Smooth muscle cell of the brain vasculature (primary cell): Measurements from ENCODE around the gene SEZ6.
A peak's percentile ranks its signal among the peaks of the same experiment; 100 is the strongest.

ENCODE experiments used
- DNase-seq: peaks from one replicate; pipeline ENCODE4 v3.0.0-alpha.2; 2012; ENCODE audit warnings: low read depth, low spot score

SEZ6 gene, protein sequence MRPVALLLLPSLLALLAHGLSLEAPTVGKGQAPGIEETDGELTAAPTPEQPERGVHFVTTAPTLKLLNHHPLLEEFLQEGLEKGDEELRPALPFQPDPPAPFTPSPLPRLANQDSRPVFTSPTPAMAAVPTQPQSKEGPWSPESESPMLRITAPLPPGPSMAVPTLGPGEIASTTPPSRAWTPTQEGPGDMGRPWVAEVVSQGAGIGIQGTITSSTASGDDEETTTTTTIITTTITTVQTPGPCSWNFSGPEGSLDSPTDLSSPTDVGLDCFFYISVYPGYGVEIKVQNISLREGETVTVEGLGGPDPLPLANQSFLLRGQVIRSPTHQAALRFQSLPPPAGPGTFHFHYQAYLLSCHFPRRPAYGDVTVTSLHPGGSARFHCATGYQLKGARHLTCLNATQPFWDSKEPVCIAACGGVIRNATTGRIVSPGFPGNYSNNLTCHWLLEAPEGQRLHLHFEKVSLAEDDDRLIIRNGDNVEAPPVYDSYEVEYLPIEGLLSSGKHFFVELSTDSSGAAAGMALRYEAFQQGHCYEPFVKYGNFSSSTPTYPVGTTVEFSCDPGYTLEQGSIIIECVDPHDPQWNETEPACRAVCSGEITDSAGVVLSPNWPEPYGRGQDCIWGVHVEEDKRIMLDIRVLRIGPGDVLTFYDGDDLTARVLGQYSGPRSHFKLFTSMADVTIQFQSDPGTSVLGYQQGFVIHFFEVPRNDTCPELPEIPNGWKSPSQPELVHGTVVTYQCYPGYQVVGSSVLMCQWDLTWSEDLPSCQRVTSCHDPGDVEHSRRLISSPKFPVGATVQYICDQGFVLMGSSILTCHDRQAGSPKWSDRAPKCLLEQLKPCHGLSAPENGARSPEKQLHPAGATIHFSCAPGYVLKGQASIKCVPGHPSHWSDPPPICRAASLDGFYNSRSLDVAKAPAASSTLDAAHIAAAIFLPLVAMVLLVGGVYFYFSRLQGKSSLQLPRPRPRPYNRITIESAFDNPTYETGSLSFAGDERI

DNA sequence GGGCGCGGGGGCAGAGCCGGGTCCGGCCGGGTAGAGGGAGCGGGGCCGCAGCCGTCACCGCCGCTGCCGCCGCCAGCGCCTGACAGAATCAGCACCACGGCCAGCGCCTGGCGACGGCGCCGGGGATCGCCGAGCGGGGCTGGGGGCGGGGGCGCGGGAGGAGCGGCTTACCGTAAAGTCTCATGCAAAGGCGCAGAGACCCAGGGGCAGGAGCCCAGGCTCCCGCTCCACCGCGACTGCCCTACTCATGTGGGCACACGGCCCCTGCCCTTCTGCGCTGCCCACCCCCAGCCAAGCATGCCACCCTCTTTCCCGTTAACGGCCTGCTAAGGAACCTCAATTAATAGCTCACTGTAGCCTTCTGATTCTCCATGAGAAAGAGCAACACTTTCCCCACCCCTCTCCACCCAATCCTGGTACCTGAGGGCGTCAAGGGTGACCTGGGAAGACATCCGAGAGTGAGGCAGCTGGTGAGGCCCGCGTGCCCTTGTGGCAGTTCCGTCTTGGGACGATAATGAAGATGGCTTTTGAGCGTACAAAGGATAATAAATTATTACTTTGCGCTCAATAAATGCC lies at the start of gene SEZ6:
SEZ6 (minus strand) TSS at position 98 of the 576 bp plus-strand sequence. CDS start 164 bp downstream, outside the sequence.
- DNase-seq = peak; percentile 17

DNA sequence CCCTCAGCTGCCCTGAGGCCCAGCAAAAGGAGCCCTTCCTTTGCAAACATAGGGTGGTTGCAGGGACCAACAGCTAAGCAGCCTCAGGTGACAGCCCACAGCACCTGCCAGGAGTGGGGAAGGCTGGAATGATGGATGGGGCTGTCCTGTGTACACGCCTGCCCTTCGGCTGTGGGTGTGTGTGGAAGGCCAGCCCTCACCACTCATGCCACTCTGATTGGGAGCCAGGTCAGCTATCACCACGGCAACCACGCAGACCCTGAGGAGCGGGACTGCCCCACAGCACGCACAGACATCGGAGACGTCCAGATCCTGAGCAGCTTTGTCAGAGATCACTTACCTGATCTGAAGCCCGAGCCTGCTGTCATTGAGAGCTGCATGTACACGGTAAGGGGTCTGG lies 49.0 kb upstream of the SEZ6 start:
- DNase-seq = no peak

DNA sequence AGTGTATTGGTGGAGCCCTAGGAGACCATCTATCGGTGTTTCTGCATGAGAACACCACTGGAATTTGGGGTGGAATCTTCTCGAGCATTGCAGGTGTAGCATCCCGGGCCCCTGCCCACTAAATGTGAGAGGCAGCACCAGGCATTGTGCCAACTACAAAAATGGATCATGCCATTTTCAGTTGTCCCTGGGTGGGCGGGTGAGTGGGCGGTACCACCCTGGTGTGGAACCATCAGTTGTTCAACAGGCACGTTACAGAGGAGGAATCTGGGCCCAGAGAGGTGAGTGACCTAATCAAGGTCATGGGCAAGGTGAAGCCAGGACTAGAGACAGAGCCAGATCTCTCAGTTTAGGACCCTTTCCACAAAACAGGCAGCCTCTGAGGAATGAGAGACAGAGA lies 45.9 kb upstream of the SEZ6 start:
- no peak for DNase-seq

DNA sequence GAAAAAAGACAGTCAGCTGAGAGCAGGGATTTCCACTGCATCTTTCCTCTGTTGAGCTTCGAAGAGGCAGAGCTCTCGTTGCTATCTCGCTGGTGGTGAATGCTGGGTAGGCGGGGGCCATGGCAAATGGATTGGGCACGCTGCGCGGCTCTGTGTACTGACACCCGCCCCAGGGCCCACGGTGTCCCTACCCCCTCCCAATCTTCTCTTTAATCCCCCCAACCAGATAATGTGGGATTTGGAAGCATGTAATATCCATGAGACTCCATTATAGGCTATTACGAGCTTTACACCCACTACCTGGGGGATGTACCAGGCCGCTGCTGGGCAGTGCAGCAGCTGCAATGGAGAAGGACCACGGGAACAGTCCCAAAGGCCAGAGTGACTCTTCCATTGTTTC lies 45.4 kb upstream of the SEZ6 start:
- DNase-seq = no peak

DNA sequence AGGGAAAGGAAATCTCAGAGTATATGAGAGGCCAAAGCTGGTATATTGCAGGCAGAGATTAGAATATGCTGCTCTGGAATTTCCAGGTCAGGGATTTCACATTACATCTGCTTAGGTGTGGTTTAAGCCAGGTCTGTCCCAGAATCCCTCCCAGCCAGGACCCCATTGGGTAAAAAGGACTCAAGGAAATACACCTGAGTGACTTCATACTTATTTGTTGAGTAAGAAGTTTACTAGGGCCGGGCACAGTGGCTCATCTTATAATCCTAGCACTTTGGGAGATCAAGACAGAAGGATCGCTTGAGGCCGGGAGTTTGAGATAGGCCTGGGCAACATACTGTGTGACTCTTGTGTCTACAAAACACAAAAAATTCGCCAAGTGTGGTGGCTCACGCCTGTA lies 44.3 kb upstream of the SEZ6 start:
- DNase-seq = no peak

DNA sequence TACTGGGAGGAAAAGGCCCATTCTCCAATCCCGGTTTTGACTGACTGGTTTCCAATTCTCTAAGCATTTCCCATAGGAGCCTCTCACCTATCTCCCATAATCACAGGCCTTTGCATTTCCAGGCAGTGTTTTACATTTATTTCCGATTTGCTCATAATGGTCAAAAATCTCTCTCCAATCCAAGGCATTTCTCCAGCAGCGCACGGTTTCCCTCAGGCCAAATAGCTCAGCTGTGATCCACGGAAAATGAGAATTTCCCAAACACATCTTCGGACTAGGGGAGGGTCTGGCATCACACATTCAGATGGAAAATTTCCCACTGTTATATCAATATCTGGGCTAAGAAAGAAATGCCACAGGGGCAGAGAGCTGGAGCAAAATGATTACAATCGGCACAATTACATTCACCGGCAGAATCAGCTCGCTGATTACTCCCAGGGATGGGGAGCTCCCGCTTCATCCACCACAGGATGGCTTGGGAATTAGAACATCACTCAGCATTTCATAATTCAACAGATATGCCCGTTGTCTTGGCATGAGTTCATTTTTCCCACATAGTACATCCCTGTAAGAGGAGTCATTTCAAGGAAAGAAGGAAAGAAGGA lies 43.8 kb upstream of the SEZ6 start:
- no peak for DNase-seq

DNA sequence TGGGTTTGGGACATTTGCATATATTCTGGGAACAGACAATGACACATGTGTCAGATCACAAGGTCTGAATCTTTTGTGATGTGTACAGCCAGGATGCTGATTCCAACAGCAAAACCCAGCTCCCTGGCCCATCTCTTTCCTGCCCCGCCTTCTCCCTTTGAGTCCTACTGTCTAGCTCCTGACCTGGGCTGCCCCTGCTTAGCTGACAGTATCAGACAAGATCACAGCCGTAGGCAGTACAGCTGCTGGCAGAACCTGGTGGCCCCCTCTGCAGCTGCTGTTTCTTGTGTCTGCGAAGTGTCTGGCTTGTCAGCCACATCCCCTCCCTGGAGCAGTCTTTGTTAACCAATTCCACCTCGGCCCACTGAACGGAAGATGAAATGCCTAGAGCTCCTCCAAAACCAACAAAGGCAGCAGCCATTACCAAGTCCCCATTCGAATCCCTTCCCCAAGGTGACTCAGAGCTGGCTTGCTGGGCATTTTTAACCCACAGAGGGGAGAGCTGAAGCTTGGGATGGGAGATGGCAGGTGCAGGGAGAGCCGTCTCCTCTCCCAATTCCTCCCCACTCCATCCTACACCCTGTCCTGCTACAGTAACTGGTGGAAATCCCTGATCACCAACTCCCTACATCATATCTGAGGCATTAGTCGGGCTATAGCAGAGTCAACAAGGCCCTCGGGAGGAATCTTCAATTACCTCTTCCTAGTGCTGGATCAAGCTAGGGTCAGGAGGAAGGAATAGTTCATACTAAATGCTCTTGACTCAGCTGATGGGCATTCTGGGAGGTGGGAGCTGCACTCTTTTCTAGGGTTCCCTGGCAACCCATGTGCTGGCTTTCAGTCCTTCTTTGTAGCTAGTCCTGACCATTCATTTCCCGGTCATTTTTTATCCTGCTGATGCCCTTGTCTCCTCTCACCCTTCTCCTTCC lies 42.9 kb upstream of the SEZ6 start:
- DNase-seq = no peak

DNA sequence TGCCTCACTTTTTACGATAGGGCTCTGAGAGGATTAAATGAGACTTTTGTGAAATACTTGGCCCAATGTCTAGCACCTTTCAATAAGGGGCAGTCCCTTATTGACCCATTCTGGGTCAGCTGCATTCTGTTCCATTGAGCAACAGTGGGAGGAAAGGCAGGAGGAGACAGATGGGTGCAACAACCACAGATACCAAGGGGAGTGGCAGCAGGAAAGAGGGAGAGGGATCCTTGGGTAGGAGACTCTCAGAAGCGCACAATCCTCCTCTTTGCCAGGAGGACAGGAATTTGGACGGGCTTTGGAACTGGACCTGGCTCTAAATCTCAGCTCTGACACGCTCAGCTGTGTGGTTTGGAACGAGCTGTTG lies 40.6 kb upstream of the SEZ6 start:
- DNase-seq = no peak

DNA sequence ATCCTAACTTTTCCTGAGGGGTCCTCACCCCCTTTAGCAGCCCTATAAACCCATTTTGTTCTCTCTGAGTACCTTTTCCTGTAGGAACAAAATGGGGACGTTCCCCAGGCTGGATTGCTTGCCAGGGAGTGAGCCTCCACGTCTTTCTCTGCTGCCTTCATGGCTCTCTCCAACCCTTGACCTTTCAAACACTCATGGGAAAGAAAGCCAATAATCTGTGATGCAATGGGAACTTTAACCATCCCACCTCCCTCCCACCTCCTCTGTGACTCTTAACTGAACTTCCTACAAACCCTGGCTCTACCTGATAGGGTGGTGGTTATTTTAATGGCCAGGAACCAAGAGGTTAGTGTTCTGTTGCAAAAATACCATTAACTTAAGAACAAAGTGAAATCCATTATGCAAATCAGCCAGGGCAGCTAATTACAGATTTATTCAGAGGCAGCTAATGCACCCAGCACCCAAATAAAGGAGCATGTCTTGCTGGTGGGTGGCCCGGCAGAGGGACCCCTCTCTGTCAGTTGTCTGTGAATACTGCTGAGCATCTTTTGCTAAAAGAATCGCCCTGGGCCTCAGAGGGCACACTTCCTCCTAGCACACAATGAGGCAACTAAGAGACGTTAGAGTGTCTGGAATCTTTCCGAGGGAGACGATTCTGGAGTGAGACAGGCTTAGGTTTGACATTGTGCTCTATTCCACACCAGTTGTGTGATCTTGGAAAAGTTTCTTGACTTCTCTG lies 40.1 kb upstream of the SEZ6 start:
- no peak for DNase-seq

DNA sequence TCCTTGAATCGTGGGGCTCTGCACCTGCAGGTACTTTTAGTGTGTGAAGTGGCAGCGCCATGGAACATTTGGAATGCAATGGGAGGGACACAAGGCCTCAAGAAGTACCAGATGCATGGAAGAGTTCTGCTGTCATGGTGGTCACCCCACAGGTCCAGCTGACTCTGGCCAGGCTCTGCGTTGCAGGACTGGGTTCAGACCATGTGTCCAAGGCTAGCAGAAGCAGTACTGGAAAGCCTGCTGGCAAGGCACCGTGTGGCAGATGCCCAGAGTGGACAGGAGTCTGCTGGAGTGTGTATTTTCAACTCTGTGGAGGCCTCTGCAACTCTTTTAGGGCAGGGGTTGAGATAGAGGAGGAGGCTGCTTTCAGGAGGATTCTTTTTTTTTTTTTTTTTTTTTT lies 39.2 kb upstream of the SEZ6 start:
- no peak for DNase-seq

DNA sequence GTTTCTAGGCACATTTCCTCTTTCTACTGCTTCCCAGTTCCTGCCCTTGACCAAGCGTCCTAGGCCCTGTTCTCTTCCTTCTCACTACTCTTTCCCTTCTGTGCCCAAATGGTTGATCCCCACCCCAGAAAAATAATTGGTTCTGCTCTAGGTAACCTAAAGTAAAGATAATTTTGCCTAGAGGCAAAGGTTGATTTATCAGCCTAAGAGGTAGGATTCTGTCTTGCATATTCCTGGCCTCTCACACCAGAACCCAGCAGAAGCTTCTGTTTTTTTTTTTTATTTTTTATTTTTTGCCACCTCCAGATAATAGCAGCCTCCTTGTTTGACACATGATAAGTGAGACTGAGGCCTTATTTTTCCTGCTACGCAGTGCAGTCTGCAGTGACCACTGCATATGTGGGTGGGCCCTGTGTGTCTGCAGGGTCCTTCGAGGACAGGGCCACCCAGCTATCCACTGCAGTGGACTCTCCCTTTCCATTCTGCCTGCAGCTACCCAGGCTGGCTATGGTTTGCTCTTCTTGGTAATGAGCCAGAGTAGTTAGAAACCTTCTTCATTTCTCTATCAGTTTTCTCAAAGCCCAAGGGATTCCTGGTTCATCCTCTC lies 37.8 kb upstream of the SEZ6 start:
- DNase-seq = no peak

DNA sequence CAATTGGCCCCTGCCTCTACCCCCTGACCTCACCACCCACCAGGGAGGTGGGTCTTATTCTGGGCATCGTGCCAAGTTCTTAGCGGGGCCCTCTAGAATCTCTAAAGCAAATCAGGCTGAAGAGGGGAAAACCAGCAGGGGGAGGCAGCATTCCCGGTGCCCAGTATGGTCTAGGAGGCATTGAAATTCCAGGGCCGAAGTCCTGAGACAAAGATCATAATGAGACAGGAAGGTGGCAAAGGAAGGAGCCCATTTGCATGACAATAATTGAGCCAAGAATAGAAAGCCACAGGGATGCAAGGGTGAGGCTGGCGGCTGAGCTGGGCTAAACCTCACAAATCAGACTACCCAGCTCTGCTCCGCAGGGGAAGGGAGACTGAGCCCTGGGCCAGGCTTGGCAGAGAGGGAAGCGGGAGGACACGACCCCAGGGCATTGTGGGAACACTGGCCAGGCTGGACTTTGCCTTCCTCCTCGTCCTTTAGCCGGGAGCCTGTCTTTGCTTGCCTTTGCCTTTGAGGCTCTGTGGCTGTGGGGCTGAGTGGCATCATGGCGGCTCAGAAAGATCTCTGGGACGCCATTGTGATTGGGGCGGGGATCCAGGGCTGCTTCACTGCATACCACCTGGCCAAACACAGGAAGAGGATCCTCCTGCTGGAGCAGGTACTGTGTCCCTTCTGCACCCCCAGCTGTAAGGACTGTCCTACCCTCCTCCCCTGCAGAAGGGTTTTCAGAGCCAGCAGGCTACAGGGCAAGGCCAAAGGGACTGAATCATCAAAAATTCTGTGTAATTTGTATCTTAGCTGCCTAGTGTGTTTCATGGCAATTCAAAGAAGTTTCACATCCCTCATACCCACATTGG lies 37.1 kb upstream of the SEZ6 start, which contains the start of gene PIPOX:
PIPOX (plus strand) TSS at position 463 of the 860 bp plus-strand sequence; CDS start at position 548, 85 bp downstream.
- peak; percentile 64 for DNase-seq

DNA sequence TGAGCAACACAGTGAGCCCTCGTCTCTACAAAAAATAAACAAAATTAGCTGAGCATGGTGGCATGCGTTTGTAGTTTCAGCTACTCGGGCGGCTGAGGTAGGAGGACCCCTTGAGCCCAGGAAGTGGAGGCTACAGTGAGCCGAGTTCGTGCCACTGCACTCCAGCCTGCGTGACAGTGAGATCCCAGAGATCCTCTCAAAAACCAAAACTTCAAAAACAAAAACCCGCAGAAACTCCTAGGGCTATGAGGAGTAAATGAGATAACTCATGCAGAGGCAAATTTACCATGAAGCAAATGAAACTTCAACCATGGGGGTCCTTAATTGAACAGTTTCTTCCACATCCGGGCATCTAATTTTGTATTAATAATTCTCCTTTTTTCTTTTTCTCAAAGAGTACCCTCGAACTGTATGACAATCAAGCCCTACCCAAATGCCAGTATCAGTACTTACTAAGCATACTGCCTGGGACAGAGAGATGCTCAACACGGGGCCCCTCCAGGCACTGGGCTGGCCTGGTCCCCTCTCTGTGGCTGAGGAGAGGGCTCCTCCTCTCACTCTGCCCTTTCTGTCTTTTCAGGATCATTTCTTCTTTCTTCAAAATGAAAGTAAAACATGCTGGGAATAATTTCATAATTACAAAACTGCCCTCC lies 36.3 kb upstream of the SEZ6 start:
- DNase-seq = no peak

DNA sequence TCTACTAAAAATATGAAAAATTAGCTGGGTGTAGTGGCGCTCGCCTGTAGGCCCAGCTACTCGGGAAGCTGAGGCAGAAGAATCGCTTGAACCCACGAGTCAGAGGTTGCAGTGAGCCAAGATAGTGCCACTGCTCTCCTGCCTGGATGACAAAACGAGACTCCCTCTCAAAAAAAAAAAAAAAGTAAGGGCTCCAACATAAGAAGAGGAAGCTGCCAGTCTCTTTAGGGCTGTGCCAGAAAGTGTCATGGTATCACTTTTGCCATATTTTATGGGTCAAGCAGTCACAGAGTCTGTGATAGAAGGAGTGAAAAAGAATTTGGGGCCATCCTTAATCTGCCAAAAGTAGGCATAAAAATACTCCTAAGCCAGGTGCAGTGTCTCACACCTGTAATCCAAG lies 35.7 kb upstream of the SEZ6 start:
- DNase-seq = no peak

DNA sequence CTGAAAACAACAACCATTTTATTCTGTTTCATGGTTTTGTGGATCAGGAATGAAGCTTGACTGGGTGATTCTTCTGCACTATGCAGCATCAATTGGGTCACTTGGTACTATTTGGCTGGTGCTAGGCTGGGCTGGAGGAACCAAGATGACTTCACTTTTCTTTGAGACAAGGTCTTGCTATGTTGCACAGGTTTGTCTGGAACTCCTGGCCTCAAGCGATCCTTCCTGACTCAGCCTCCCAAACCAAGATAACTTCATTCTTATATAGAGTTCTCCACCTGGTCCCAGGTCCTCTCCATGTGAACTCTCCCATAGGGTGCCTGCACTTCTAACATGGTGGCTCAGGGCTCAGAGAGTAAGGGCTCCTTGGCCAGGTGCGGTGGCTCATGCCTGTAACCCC lies 35.3 kb upstream of the SEZ6 start:
- DNase-seq = no peak

DNA sequence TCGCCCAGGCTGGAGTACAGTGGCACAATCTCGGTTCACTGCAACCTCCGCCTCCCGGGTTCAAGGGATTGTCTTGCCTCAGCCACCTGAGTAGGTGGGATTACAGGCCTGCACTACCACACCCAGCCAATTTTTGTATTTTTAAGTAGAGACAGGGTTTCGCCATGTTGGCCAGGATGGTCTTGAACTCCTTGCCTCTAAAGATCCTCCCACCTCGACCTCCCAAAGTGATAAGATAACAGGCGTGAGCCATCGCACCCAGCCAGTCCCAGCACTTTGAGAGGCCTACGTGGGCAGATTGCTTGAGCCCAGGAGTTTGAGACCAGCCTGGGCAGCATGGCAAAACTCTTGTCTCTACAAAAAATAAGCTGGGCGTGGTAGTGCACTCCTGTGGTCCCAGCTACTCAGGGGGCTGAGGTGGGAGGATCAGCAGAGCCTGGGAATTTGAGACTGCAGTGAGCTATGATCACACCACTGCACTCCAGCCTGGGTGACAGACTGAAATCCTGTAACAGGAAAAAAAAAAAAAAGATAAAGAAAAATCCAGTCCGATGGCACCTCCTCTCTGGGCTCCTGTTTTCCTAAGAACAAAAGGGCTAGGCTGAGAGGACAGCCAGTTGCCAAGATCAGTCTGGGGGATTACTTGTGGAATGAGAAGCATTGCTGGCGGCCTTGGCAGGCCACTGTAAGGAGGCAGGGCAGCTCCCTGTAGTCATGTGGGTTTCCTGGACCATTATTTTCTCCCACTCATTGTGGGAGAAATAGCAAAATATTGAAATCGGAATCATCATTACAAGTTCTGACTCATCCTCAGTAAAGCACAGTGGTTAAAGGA lies 34.1 kb upstream of the SEZ6 start:
- DNase-seq = peak; percentile 52
